GM18870 (cell line): Measurements from ENCODE around the gene CFD.

ENCODE experiments used
- ATAC-seq: cut with Tn5 transposase; IDR thresholded peaks from one replicate; pipeline ENCODE4 v1.9.1; 2021; ENCODE audit warnings: moderate library complexity; ENCODE audit not compliant: unreplicated experiment

CFD gene

GRCh38 chr19:903266-903797, 43.9 kb downstream of the CFD start:
- no peak for ATAC-seq

- ATAC-seq: no peak
These were observed 45.1 kb downstream of the CFD start for GRCh38 chr19:904545-904944.

- no peak for ATAC-seq
These were observed 47.0 kb downstream of the CFD start for GRCh38 chr19:906480-906879.

GRCh38 chr19:907183-907853, 47.9 kb downstream of the CFD start:
- no peak for ATAC-seq

GRCh38 chr19:911197-912033, 52.0 kb downstream of the CFD start:
- no peak for ATAC-seq

- ATAC-seq: no peak
These were observed 53.0 kb downstream of the CFD start for GRCh38 chr19:912181-913079.
